ENCODE results near the gene GRID1. TPM values are rescaled to one million over a fixed set of nuclear protein-coding genes. Genes with fewer than 3 reads are reported as not detected.

Gene GRID1
- total RNA-seq, 4 donors from 2014 or later: 17.2 to 28.1 (median 23.6) TPM

- no peaks in the 10 kb centered on the region for H3K4me1 ChIP-seq
- H3K4me3 ChIP-seq (replicated peaks in 1 of 3): no peak overlapping the region
- H3K9me3 ChIP-seq: no peaks in the 10 kb centered on the region
- TF ChIP-seq CTCF (IDR thresholded peaks at IDR 0.05): no peak
- intact Hi-C loops (cut with DNase I): no loop called here
- H3K27ac ChIP-seq: no peak overlapping the region
- WGBS, 2 donors: 86 to 88% methylated on average over 5 of the region's 5 CpGs
- DNase-seq: no peak
- no peaks in the 10 kb centered on the region for H3K36me3 ChIP-seq
- no peaks in the 10 kb centered on the region for H3K27me3 ChIP-seq
Measured at GRCh38 chr10:85741626-85742300, 624.8 kb downstream of the GRID1 start.

- no peak for TF ChIP-seq POLR2A (IDR thresholded peaks at IDR 0.05)
- no peak for TF ChIP-seq CTCF (IDR thresholded peaks at IDR 0.05)
- H3K4me1 ChIP-seq: no peaks in the 10 kb centered on the region
- intact Hi-C loops (cut with DNase I): no loop called here
- WGBS, 2 donors: 87 to 93% methylated on average over 1 of the region's 1 CpG
- H3K9me3 ChIP-seq: no peaks in the 10 kb centered on the region
- no peak overlapping the region for H3K27ac ChIP-seq
- DNase-seq: no peak
- H3K36me3 ChIP-seq: no peaks in the 10 kb centered on the region
- H3K27me3 ChIP-seq: no peaks in the 10 kb centered on the region
- H3K4me3 ChIP-seq (replicated peaks in 1 of 3): no peak overlapping the region
Measured at GRCh38 chr10:85735997-85736396, 630.6 kb downstream of the GRID1 start.

GRCh38 chr10:85734791-85735190 lies 631.8 kb downstream of the GRID1 start:
- Histone ChIP-seq H3K9me3 (no peaks in the 10 kb centered on the region), H3K4me3 (replicated peaks in 1 of 3) (no peak overlapping the region), H3K4me1 (no peaks in the 10 kb centered on the region), H3K27ac (no peak overlapping the region), H3K36me3 (no peaks in the 10 kb centered on the region), H3K27me3 (no peaks in the 10 kb centered on the region)
- DNase-seq: no peak
- intact Hi-C loops (cut with DNase I): no loop called here
- WGBS, 2 donors: 83% methylated on average over 7 of the region's 7 CpGs
- TF ChIP-seq POLR2A (IDR thresholded peaks at IDR 0.05) (no peak), CTCF (IDR thresholded peaks at IDR 0.05) (no peak)

GRCh38 chr10:85724215-85724614 lies 642.4 kb downstream of the GRID1 start:
- Histone ChIP-seq H3K36me3 (no peaks in the 10 kb centered on the region), H3K4me1 (no peaks in the 10 kb centered on the region), H3K27ac (no peak overlapping the region), H3K9me3 (no peaks in the 10 kb centered on the region), H3K27me3 (no peaks in the 10 kb centered on the region), H3K4me3 (replicated peaks in 1 of 3) (no peak overlapping the region)
- no peak for DNase-seq
- no peak for TF ChIP-seq CTCF (IDR thresholded peaks at IDR 0.05)
- no peak for TF ChIP-seq POLR2A (IDR thresholded peaks at IDR 0.05)
- 88 to 90% methylated on average over 5 to 6 of the region's 6 CpGs for WGBS, 2 donors
- intact Hi-C loops (cut with DNase I): no loop called here

GRCh38 chr10:85720931-85721590 lies 645.5 kb downstream of the GRID1 start:
- Histone ChIP-seq H3K9me3 (no peaks in the 10 kb centered on the region), H3K27ac (no peak overlapping the region), H3K4me3 (replicated peaks in 1 of 3) (no peak overlapping the region), H3K27me3 (no peaks in the 10 kb centered on the region), H3K4me1 (no peaks in the 10 kb centered on the region), H3K36me3 (no peaks in the 10 kb centered on the region)
- TF ChIP-seq POLR2A (IDR thresholded peaks at IDR 0.05) (no peak), CTCF (IDR thresholded peaks at IDR 0.05) (no peak)
- intact Hi-C loops (cut with DNase I): no loop called here
- WGBS, 2 donors: 74 to 83% methylated on average over 5 of the region's 5 CpGs
- DNase-seq: no peak

All from thyroid gland (tissue), 4 donors.